Stimulated activated CD4-positive, alpha-beta T cell treated with anti-CD3 and anti-CD28 coated beads, Interleukin-4, amount 100 ng/mL, for 24 hours (primary cell): ENCODE data around the gene PIM1.
"Not testable (repeated sequence)": the region's sequence is repeated elsewhere in the genome, so short reads cannot be mapped to it uniquely, and the experiment has no call there.

Experiments used
- DNase-seq: peaks from one replicate; pipeline ENCODE4 v3.0.0-alpha.2; 2020

PIM1 gene

GRCh38 chr6:37194886-37195285 is 24.9 kb downstream of the PIM1 start:
- not testable (repeated sequence) for DNase-seq

- DNase-seq, result not testable (repeated sequence)
Observed at GRCh38 chr6:37196451-37196850, 26.5 kb downstream of the PIM1 start.

- no peak for DNase-seq
Observed at GRCh38 chr6:37200085-37200484, 30.1 kb downstream of the PIM1 start.

GRCh38 chr6:37201726-37202125 is 31.8 kb downstream of the PIM1 start:
- DNase-seq, result no peak

GRCh38 chr6:37202788-37203491 is 33.0 kb downstream of the PIM1 start:
- no peak for DNase-seq

GRCh38 chr6:37204014-37204751 is 34.2 kb downstream of the PIM1 start:
- no peak for DNase-seq

GRCh38 chr6:37205175-37205996 is 35.4 kb downstream of the PIM1 start:
- DNase-seq, result no peak

GRCh38 chr6:37205997-37206340 is 36.0 kb downstream of the PIM1 start:
- DNase-seq, result no peak

GRCh38 chr6:37206622-37207021 is 36.7 kb downstream of the PIM1 start:
- DNase-seq, result no peak

GRCh38 chr6:37207903-37208456 is 38.0 kb downstream of the PIM1 start:
- peak; percentile 91 for DNase-seq

- DNase-seq, result no peak
Observed at GRCh38 chr6:37208793-37209192, 38.8 kb downstream of the PIM1 start.

- DNase-seq, result peak; percentile 36
Observed at GRCh38 chr6:37209461-37210205, 39.7 kb downstream of the PIM1 start.

- peak; percentile 86 for DNase-seq
Observed at GRCh38 chr6:37210313-37210968, 40.5 kb downstream of the PIM1 start.

- no peak for DNase-seq
Observed at GRCh38 chr6:37212268-37212667, 42.3 kb downstream of the PIM1 start.

GRCh38 chr6:37218061-37218460 is 48.1 kb downstream of the PIM1 start:
- no peak for DNase-seq

GRCh38 chr6:37218511-37218910 is 48.6 kb downstream of the PIM1 start:
- no peak for DNase-seq

GRCh38 chr6:37221585-37222124 is 51.7 kb downstream of the PIM1 start:
- no peak for DNase-seq

GRCh38 chr6:37222125-37222967 is 52.4 kb downstream of the PIM1 start:
- peak; percentile 70 for DNase-seq

- no peak for DNase-seq
Observed at GRCh38 chr6:37222992-37223391, 53.0 kb downstream of the PIM1 start.
